ENCODE results near the gene SCARB1.
"Not testable (repeated sequence)": the region's sequence is repeated elsewhere in the genome, so short reads cannot be mapped to it uniquely, and the experiment has no call there.

The SCARB1 gene

GRCh38 chr12:124884587-124885438, 21.1 kb upstream of the SCARB1 start:
- no peak for DNase-seq (ENCODE audit: low read depth in 2 of 2)

DNA sequence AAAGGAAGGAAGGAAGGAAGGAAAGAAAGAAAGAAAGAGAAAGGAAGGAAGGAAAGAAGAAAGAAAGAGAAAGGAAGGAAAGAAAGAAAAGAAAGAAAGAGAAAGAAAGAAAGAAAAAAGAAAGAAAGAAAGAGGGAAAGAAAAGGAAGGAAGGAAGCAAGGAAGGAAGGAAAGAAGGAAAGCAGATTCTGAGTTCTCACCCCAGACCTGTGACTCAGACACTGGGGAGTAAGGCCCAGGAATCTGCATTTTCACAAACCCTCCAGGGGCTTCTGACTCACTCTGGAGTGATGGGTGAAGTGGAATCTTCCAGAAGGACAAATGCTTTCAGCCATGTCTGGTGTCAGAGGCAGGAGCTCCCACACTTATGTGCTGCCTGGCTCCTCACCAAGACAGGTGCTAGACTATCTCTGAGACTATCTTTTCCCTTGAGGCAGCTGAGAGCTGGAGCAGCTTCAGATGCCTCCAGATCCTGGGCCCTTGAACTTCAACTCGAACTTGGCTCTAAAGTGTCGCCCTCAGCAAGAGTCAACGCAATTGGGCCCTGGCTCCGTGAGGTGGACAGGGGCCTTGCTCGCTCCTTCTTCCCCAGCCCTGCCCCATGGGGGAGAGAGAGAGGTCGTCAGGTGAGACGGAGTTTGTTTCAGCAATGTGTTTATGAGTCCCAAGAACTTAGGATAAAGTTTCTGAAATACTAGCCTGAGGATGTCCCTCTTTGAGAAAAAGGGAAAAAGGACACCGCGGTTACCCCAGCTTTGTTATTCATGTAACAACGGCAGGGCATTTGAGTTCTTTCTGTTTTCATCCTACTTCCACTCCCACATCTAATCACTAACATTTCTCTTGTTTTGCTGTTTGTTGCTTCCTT, 19.8 kb upstream of the SCARB1 start:
- DNase-seq (ENCODE audit: low read depth in 2 of 2) = no peak

GRCh38 chr12:124881123-124881522, 17.5 kb upstream of the SCARB1 start:
- DNase-seq (ENCODE audit: low read depth in 2 of 2) = no peak

- DNase-seq (ENCODE audit: low read depth in 2 of 2) = not testable (repeated sequence)
Measured at GRCh38 chr12:124880335-124880734, 16.7 kb upstream of the SCARB1 start.

- DNase-seq (ENCODE audit: low read depth in 2 of 2) = no peak
Measured at GRCh38 chr12:124878795-124879516, 15.3 kb upstream of the SCARB1 start.

DNA sequence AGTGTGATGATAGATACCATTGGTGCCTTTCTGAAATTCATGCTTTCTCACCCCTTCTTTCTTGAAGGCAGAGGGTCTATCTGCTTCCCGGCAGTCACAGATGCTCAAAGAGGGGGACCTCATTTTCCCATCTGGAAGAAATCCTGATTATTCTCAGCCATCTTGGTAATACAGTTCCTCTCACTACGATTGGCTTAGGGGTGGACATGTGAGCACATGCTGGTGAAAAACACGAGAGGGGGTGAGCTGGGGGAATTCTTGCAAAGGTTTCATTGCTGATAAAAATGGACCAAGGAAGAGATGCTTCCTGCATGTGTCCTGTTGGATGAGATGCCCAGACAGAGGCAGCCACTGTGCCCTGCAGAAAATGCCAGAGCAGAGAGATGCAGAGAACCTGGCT, 13.8 kb upstream of the SCARB1 start:
- DNase-seq (ENCODE audit: low read depth in 2 of 2) = no peak

DNA sequence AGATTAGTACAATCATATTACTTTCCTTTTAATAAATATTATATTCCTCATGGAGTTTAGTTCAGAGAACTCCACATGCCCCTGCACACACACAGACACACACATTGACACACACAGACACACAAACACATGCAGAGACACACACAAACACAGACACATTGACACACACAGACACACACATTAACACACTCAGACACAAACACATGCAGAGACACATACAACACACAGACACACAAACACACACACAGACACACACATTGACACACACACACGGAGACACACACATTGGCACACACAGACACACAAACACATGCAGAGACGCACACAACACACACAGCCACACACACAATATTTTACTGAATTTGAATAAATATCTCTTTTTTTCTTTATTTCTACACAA, 12.5 kb upstream of the SCARB1 start:
- no peak for DNase-seq (ENCODE audit: low read depth in 2 of 2)

GRCh38 chr12:124875803-124876132, 12.1 kb upstream of the SCARB1 start:
- no peak for DNase-seq (ENCODE audit: low read depth in 2 of 2)

DNA sequence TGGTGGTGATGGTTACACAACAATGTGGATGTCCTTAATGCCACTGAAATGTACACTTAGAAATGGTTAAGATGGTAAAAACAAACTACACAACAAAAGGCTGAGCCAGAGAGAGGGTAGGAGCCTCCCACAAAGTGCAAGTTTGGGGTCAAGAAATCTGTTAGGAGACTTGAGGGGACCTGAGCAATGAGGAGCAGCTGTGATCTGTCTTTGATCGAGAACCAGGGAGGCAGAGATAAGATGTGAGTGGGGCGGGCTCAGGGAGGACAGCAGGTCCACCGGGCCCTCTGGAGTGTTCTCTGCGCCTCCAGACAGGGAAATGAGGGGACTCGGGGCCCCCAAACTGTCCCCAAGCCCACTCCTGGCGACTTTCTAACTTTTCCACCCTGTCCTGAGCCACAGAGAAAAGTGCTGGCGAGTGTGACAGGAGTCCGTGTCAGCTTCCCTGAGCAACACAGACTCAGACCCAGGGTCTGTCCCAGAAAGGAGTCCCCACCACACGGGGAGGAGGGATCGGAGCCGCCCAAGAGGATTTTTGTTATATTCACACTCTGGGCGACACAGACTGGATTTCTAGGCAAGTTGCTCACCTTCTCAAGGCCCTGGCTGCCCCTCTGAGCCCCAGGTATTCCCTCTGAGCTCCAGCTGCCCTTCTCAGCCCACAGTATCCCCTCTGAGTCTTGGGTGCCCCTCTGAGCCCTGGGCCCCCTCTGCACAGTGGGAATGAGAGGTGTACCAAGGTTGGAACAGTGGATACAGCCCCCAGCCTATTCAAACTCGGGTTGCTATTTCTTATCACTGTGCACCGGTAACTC, 11.5 kb upstream of the SCARB1 start:
- DNase-seq (ENCODE audit: low read depth in 2 of 2) = no peak

DNA sequence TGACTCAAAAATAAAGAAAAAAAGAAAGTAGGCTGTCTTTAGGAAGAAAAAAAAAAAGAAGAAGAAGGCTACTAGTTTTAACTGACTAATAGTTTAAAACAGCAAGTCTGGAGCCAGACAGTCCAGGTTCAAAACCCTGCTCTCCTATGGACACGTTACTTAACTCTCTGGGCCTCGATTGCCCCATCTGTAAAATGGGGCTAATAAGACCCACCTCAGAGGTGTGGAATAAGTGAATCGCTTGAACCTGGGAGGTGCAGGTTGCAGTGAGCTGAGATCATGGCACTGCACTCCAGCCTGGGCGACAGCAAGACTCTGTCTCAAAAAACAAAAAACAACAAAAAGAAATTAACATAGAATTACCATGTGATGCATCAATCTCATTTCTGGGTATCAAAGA, 10.5 kb upstream of the SCARB1 start:
- no peak for DNase-seq (ENCODE audit: low read depth in 2 of 2)

DNA sequence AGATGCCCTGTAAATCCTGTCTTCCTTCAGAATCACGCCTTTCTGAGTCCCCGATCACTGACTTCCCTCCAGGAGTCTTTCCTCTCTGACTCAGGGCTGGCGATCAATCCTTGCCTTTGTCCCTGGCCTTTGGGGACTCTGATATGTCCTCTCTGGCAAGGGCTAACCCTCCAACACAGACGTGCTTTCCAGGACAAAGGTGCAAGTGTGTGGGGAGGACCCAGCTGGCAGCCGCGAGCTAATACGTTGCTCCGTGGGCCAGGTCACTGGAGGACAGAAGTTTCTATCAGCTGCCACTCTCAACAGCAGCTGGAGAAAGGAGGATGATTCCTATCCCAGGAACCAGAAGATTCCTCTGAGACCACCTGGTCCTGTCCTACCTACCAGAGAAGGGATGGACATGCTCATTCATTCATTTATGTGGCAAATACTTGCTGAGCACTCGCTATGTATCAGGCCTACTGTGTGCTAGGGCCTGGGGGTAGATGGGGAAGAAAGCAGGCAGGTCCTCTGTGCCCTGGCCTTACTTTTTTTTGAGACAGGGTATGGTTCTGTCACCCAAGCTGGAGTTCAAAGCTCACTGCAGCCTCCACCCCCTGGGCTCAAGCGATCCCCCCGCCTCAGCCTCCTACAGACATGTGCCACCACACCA, 8.5 kb upstream of the SCARB1 start:
- no peak for DNase-seq (ENCODE audit: low read depth in 2 of 2)

DNA sequence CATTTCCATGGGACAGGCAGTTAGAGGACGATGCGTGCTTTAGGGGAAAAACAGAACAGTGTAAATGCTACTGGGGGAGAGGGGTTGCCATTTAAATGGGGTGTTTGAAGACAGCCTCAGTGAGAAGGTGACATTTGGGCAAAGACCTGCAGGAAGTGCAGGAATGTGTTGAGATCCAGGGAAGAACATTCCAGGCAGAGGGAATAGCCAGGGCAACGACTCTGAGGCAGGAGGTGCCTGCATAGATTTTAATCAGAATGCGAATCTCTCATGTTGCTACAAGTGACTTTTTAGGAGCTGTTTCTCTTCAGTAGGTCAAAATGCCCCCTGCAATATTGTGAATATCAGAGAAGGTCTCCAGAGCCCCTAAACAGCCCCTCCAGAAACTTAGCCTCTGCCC, 7.6 kb upstream of the SCARB1 start:
- no peak for DNase-seq (ENCODE audit: low read depth in 2 of 2)

DNA sequence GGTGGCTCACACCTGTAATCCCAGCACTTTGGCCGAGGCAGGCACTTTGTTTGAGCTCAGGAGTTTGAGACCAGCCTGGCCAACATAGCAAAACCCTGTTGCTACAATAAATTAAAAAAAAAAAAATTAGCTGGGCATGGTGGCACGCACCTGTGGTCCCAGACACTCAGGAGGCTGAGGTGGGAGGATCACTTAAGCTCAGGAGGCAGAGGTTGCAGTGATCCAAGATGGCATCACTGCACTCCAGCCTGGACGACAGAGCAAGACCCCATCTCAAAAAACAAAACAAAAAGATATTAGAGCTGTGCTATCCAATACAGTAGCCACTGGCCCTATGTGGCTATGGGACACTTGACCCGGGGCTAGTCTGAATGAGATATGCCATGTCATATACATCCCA, 6.9 kb upstream of the SCARB1 start:
- no peak for DNase-seq (ENCODE audit: low read depth in 2 of 2)

GRCh38 chr12:124869059-124869665, 5.5 kb upstream of the SCARB1 start:
- DNase-seq (ENCODE audit: low read depth in 2 of 2) = no peak

DNA sequence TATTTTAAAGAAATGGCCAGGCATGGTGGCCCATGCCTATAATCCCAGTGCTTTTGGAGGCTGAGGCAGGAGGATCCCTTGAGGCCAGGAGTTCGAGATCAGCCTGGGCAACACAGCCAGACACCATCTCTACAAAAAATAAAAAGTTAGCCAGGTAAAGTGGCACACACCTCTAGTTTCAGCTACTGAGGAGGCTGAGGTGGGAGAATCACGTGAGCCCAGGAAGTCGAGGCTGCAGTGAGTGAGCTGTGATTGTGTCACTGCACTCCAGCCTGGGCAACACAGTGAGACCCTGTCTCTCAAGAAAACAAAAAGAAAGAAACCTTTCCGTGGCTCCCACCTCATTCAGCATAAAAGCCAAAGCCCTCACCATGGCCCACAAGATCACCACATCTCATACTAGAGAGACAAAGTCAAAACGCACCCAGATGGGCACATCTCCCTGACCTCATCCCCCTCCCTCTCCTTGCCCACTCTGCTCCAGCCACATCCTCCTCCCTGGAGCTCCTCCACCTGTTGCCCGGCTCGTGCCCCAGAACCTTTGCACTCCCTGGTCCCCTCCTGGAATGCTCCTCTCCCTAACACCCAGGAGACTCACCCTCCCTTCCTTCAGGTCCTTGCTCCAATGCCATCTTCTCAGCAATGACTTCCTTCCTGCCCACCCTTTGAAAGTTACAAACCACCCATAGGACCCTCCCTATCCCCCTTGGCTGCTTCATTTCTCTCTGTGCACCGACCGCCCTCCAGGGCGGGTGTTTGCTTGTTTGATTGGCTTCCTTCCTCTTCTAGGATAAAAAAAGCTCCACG, 4.8 kb upstream of the SCARB1 start:
- DNase-seq (ENCODE audit: low read depth in 2 of 2) = no peak

GRCh38 chr12:124867401-124867930, 3.8 kb upstream of the SCARB1 start:
- peak; percentile 9 to 10 for DNase-seq (ENCODE audit: low read depth in 2 of 2)

GRCh38 chr12:124866883-124867400, 3.3 kb upstream of the SCARB1 start:
- DNase-seq (ENCODE audit: low read depth in 2 of 2) = no peak

DNA sequence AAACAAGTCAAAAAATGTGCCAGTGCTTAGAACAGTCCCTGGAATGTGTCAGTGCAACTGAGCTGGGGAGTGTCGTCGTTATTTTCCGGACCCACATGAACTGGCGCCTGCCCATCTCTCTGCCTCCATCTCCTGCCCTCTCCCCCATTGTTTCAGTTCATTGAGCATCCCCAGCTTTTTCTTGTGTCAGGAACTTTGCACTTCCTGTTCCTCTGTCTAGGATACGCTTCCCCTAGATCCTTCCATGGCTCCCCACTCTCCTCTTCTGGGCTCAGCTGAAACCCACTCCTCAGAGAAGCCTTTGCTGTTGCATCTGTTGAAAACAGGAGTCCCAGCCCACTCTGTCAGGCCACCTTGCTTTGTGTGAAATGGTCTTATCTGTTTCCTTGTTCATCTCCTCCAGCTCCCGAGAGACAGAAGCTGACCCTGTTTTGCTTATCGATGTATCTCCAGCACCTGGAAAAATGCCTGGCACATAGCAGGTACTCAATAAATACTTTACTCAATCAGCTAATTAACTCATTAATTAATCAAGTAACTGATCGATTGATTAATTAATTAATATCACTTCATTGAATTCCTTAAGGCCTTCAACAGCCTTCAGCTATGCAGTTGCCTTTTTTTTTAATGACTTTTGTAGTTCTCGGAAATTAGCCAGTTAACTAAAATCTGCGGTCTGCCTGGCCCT, 2.7 kb upstream of the SCARB1 start:
- DNase-seq (ENCODE audit: low read depth in 2 of 2) = no peak

DNA sequence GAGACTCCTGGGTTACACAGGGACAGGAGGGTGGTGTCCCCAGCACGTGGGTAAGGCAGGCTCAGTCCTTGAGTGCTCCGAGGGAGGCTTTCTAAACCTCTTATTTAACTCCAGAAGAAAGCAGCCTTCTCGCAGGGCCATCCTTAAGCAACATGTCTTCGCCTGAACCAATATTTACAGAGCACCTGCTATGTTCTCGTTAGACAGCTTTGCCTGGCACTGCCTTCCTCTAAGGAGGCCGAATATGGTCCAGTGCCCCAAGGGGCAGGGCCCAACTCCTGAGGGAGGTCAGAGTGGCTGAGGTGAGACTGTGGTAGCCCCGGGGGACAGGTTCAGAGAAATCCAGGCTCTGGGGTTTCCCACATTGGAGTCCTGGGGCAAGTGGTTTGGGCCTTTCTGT, 2.1 kb upstream of the SCARB1 start:
- no peak for DNase-seq (ENCODE audit: low read depth in 2 of 2)
